H1 (cell line): ENCODE results near the gene PDGFB. TPM values are rescaled to one million over a fixed set of nuclear protein-coding genes. Genes with fewer than 3 reads are reported as not detected.

Experiments
- CHD2 ChIP-seq: IDR thresholded peaks from 2 replicates; pipeline ENCODE4 v1.6.1; 2012; ENCODE audit warnings: low read length, improper control_type of control experiment
- EZH2 ChIP-seq: fragments of 200-600 bp; sonication (generic); IDR thresholded peaks from 2 replicates; pipeline ENCODE4 v1.7.1; 2012; ENCODE audit warnings: low read depth, mild to moderate bottlenecking, moderate library complexity, low read length, inconsistent platforms; ENCODE audit not compliant: severe bottlenecking
- GTF2F1 ChIP-seq: IDR thresholded peaks from 2 replicates; pipeline ENCODE4 v1.6.1; 2012; ENCODE audit warnings: low read depth, low read length, improper control_type of control experiment, borderline replicate concordance
- POLR2A ChIP-seq, 2 experiments: IDR thresholded peaks; 1 replicate in 1 of 2; 2 replicates in 1 of 2; pipeline ENCODE4 v1.6.1; 2011; ENCODE audit warnings: low read depth in 2 of 2, low read length in 2 of 2, mild to moderate bottlenecking in 2 of 2; ENCODE audit errors: control extremely low read depth in 1 of 2
- RAD21 ChIP-seq, 2 experiments: IDR thresholded peaks in 1 of 2; conservative IDR thresholded peaks in 1 of 2; 2 replicates each; pipeline ENCODE4 v1.6.1; 2011; ENCODE audit warnings: low read depth in 2 of 2, low read length in 2 of 2, improper control_type of control experiment in 1 of 2, inconsistent platforms in 1 of 2, mild to moderate bottlenecking in 1 of 2, moderate library complexity in 1 of 2
- polyA plus RNA-seq, 7 experiments: library from polyadenylated mRNA; depleted of rRNA in 3 of 7; stranded (reverse) in 5 of 7; unstranded in 2 of 7; fragments of >200 nt in 5 of 7; fragments of 200-250 nt in 2 of 7; gene quantifications; 1 replicate in 5 of 7; 2 replicates in 1 of 7; 4 replicates in 1 of 7; pipeline versions ENCODE4 v1.2.1 to v1.2.3, GENCODE V29; 2011 to 2013; ENCODE audit warnings: missing spikeins in 2 of 7, mixed read lengths in 2 of 7
- total RNA-seq: library from RNA; stranded (reverse); fragmentation: NEBNext Ultra II Directional; extraction: Animal tissue kit (Norgen Biotek cat#: 25700); gene quantifications from 2 replicates; pipeline ENCODE4 v1.2.1, GENCODE V29; 2021

PDGFB gene
- total and polyA plus RNA-seq, 2 of the 8 experiments (the other 6 are each of a cell fraction or from before 2014, with no cell fraction given): 3.9 to 8.5 TPM

DNA sequence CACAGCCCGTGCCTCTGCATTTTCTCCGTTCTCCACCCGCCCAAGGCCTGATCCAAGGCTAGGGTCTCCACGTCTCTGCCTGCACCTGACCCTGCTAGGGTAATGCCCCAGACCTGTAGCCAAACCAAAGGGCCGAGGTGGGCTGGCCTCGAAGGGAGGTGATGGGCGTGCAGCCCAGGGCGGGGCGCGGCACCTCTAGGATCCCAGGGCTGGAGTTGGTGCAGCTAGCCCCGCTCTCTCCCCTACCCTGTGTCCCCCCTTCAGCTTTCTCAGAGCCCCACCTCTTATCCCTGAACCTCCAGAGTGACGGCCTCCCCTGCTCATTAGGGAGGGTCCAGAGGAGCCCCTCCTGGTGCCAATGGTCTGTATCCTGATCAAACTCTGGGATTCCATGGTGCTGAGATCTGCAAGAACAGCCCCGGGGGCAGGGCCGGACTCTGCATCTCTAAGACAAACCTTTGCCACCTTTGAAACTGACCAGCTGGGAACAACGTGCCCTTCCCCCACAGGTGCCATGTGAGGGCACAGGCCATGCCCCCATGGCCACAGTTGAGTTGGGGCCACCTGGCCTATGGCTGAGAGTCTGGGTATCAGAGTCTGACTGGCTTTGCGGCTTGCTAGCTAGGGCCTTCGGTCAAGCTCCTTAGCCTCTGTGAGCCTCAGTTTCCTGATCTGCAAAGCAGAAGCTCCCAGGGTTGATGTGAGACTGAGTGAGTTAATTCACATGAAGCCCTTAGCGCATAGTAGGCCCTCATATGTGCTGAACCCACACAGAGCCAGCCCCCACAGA is 69.2 kb downstream of the PDGFB start (continued):
- TF ChIP-seq RAD21 (IDR thresholded peaks at IDR 0.05 in 1 of 2, conservative IDR thresholded peaks at IDR 0.05 in 1 of 2; ENCODE audit: low read depth in 2 of 2, low read length in 2 of 2): no peak
- TF ChIP-seq CHD2: 0 out of 2 replicates have a peak, but pooled peaks have one; percentile 15
- TF ChIP-seq EZH2: no peak
- TF ChIP-seq GTF2F1: no peak
- TF ChIP-seq POLR2A (IDR thresholded peaks at IDR 0.05; ENCODE audit: control extremely low read depth in 1 of 2, low read depth in 2 of 2, low read length in 2 of 2): peak in 1 of 2 experiments; percentile 56; a peak in 1 of 3 replicates
